ENCODE results near the gene SLC6A11. TPM values are rescaled to one million over a fixed set of nuclear protein-coding genes. Genes with fewer than 3 reads are reported as not detected.

Gene SLC6A11
- total and polyA plus RNA-seq, 9 of the 15 experiments (the other 6 are each of a cell fraction or from before 2014, with no cell fraction given), result 0.04 TPM; not detected in 8

DNA sequence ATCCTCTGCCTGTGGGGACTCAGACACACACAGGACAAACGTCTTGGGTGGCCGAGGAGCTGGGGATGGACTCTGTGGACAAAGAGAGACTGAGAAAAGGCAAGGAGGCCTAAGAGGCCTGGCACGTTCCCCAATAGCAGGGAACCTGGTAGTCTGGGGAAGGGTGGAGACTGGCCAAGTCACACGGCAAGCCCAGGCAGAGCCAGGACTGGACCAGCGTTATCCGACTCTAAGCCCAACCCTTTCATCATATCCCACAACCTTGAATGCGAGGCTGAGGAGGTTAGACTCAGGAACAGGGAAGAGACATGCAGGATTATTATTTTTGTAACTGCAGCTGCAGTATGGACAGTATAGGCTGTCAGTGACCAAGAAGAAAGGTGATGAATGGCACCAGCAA, 53.4 kb downstream of the SLC6A11 start:
- no peak overlapping the region for H3K4me3 ChIP-seq
- H3K27me3 ChIP-seq (ENCODE audit: control insufficient read depth in 2 of 2, insufficient read depth in 2 of 2, low read length in 2 of 2), result no peaks in the 10 kb centered on the region
- intact Hi-C loops (cut with micrococcal nuclease), result no loop called here
- WGBS (ENCODE audit: insufficient coverage, low coverage, missing lambda C conversion rate), result 1% methylated on average over 7 of the region's 7 CpGs
- no peaks in the 10 kb centered on the region for H3K9me1 ChIP-seq (ENCODE audit: control insufficient read depth, insufficient read depth, low read length)
- no peaks in the 10 kb centered on the region for H3K79me2 ChIP-seq (ENCODE audit: control insufficient read depth, insufficient read depth, low read length)
- TF ChIP-seq RHOXF2B (CRISPR knock-in tag; conservative IDR thresholded peaks at IDR 0.05) (no peak), PHF8 (IDR thresholded peaks at IDR 0.05; ENCODE audit: borderline replicate concordance, low read length) (no peak), ERF (CRISPR knock-in tag; IDR thresholded peaks at IDR 0.05) (no peak)
- TF ChIP-seq, protein P1, sequence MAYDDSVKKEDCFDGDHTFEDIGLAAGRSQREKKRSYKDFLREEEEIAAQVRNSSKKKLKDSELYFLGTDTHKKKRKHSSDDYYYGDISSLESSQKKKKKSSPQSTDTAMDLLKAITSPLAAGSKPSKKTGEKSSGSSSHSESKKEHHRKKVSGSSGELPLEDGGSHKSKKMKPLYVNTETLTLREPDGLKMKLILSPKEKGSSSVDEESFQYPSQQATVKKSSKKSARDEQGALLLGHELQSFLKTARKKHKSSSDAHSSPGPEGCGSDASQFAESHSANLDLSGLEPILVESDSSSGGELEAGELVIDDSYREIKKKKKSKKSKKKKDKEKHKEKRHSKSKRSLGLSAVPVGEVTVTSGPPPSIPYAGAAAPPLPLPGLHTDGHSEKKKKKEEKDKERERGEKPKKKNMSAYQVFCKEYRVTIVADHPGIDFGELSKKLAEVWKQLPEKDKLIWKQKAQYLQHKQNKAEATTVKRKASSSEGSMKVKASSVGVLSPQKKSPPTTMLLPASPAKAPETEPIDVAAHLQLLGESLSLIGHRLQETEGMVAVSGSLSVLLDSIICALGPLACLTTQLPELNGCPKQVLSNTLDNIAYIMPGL (CRISPR knock-in tag; IDR thresholded peaks at IDR 0.05), result no peak
- no peaks in the 10 kb centered on the region for H3K4me1 ChIP-seq (replicated peaks in 1 of 2; ENCODE audit: control insufficient read depth in 2 of 2, insufficient read depth in 2 of 2, low read length in 2 of 2)
- DNase-seq (ENCODE audit: extremely low read depth in 1 of 4, low spot score in 3 of 4) (no peak), ATAC-seq (no peak), FAIRE-seq (no peak)
- no peaks in the 10 kb centered on the region; the same call in 1 of the 2 replicates for H4K20me1 ChIP-seq (replicated peaks; ENCODE audit: control insufficient read depth, insufficient read depth, low read length)
- ChIA-PET CTCF (ENCODE audit: low intra/inter-chr PET ratio) (no interaction called here), POLR2A (no interaction called here)
- H2AFZ ChIP-seq (ENCODE audit: low read depth, low read length), result no peak overlapping the region
- in situ Hi-C loops (cut with MboI), result no loop called here
- no peak overlapping the region for H3K27ac ChIP-seq (ENCODE audit: extremely low read depth, low read depth, low read length)
- no peaks in the 10 kb centered on the region for H3K36me3 ChIP-seq (ENCODE audit: control insufficient read depth, insufficient read depth, low read length)
- H3K9me3 ChIP-seq (replicated peaks; ENCODE audit: control insufficient read depth, insufficient read depth, low read depth, low read length), result no peaks in the 10 kb centered on the region
- no TSS peak for BruUV-seq (replicated peaks)
- H3K4me2 ChIP-seq (ENCODE audit: insufficient read depth, low read length), result no peak overlapping the region
- H3K9ac ChIP-seq (ENCODE audit: insufficient read depth in 1 of 2, low read depth in 2 of 2, low read length in 2 of 2), result no peak overlapping the region

DNA sequence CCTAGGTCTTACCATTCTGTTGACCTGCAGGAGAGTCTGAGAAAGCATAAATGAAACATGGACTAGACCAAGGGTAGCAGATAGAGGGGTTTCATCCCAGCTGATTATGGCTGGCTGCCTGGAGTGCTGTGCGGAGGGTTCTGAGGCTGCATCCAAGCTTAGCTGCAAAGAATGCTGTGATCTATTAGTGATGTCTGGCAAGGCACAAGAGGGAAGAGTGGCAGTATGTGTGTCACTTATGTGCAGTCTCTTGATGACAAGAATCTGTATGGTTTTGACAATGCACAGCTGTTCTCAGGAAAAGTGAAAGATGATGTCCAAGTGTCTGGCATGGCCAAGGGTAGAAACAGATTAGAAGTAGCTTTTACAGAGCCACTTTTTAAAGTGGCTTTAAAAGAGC, 54.3 kb downstream of the SLC6A11 start:
- no peak for ATAC-seq
- FAIRE-seq, result no peak
- Histone ChIP-seq H3K4me2 (ENCODE audit: insufficient read depth, low read length) (no peak overlapping the region), H3K4me3 (no peak overlapping the region), H3K27me3 (ENCODE audit: control insufficient read depth in 2 of 2, insufficient read depth in 2 of 2, low read length in 2 of 2) (peaks cover 0 to 5% of the 10 kb centered on the region in 2 experiments; a peak in 1 of 5 replicates), H3K9me1 (ENCODE audit: control insufficient read depth, insufficient read depth, low read length) (no peaks in the 10 kb centered on the region), H3K9ac (ENCODE audit: insufficient read depth in 1 of 2, low read depth in 2 of 2, low read length in 2 of 2) (no peak overlapping the region), H2AFZ (ENCODE audit: low read depth, low read length) (no peak overlapping the region), H3K9me3 (replicated peaks; ENCODE audit: control insufficient read depth, insufficient read depth, low read depth, low read length) (no peaks in the 10 kb centered on the region), H3K4me1 (replicated peaks in 1 of 2; ENCODE audit: control insufficient read depth in 2 of 2, insufficient read depth in 2 of 2, low read length in 2 of 2) (no peaks in the 10 kb centered on the region), H3K36me3 (ENCODE audit: control insufficient read depth, insufficient read depth, low read length) (no peaks in the 10 kb centered on the region), H3K27ac (ENCODE audit: extremely low read depth, low read depth, low read length) (no peak overlapping the region), H4K20me1 (replicated peaks; ENCODE audit: control insufficient read depth, insufficient read depth, low read length) (no peaks in the 10 kb centered on the region), H3K79me2 (ENCODE audit: control insufficient read depth, insufficient read depth, low read length) (no peaks in the 10 kb centered on the region)
- WGBS (ENCODE audit: insufficient coverage, low coverage, missing lambda C conversion rate), result 0% methylated on average over 1 of the region's 1 CpG
- ChIA-PET POLR2A (interaction anchor here (0.6 to 1.7 kb wide), 2 partner anchors 11 to 762 kb away, joined by 3 to 4 read pairs; no protein-coding TSS in a partner anchor), CTCF (ENCODE audit: low intra/inter-chr PET ratio) (no interaction called here)
- no peak for DNase-seq (ENCODE audit: extremely low read depth in 1 of 4, low spot score in 3 of 4)
- BruUV-seq (replicated peaks), result no TSS peak
- in situ Hi-C loops (cut with MboI), result no loop called here
- intact Hi-C loops (cut with micrococcal nuclease), result no loop called here
- TF ChIP-seq LEF1 (IDR thresholded peaks at IDR 0.05) (no peak), TFAM (CRISPR knock-in tag; conservative IDR thresholded peaks at IDR 0.05) (no peak), SAFB (IDR thresholded peaks at IDR 0.05; ENCODE audit: borderline replicate concordance, low read depth, low read length) (no peak), ZNF217 (CRISPR knock-in tag; IDR thresholded peaks at IDR 0.05) (no peak), FOXA3 (CRISPR knock-in tag; conservative IDR thresholded peaks at IDR 0.05 in 1 of 2, IDR thresholded peaks at IDR 0.05 in 1 of 2) (no peak), NCOA1 (IDR thresholded peaks at IDR 0.05; ENCODE audit: low read depth) (no peak), ZBTB17 (CRISPR knock-in tag; IDR thresholded peaks at IDR 0.05) (peak; percentile 92), ERF (CRISPR knock-in tag; IDR thresholded peaks at IDR 0.05) (no peak), NFE2 (IDR thresholded peaks at IDR 0.05; ENCODE audit: low read depth) (no peak)

Measured in K562 (cell line).